WTC11 (cell line): ENCODE data around the gene KIF22.

Source experiments
- ATF2 ChIP-seq: sonication (generic); formaldehyde crosslinking; IDR thresholded peaks from 2 replicates; pipeline ENCODE4 v1.8.1; 2022; ENCODE audit warnings: low read depth, missing genetic modification reagents, borderline replicate concordance
- CTCF ChIP-seq: fragments of 200-600 bp; IDR thresholded peaks from 2 replicates; pipeline ENCODE4 v1.8.0; 2022; ENCODE audit warnings: antibody characterized with exemption
- ELF4 ChIP-seq: sonication (generic); formaldehyde crosslinking; IDR thresholded peaks from 2 replicates; pipeline ENCODE4 v1.8.1; 2022; ENCODE audit warnings: low read depth, mild to moderate bottlenecking, moderate library complexity, missing genetic modification reagents
- EMX1 ChIP-seq: fragments of 250-450 bp; sonication (Bioruptor Pico); IDR thresholded peaks from 2 replicates; pipeline ENCODE4 v1.8.0; 2021; ENCODE audit warnings: mild to moderate bottlenecking
- FOXJ3 ChIP-seq: sonication (generic); formaldehyde crosslinking; IDR thresholded peaks from 2 replicates; pipeline ENCODE4 v1.9.0; 2021; ENCODE audit warnings: missing genetic modification reagents, mild to moderate bottlenecking, borderline replicate concordance
- PRDM15 ChIP-seq: sonication (generic); formaldehyde crosslinking; IDR thresholded peaks from 2 replicates; pipeline ENCODE4 v1.8.0; 2022; ENCODE audit warnings: missing genetic modification reagents
- STAT6 ChIP-seq: sonication (generic); formaldehyde crosslinking; conservative IDR thresholded peaks from 2 replicates; pipeline ENCODE4 v1.8.1; 2023; ENCODE audit warnings: mild to moderate bottlenecking, low read depth, missing genetic modification reagents, moderate library complexity
- TEAD1 ChIP-seq: sonication (generic); formaldehyde crosslinking; IDR thresholded peaks from 2 replicates; pipeline ENCODE4 v1.8.0; 2022; ENCODE audit warnings: mild to moderate bottlenecking, missing genetic modification reagents
- USF1 ChIP-seq: sonication (generic); formaldehyde crosslinking; IDR thresholded peaks from 2 replicates; pipeline ENCODE4 v1.8.0; 2022; ENCODE audit warnings: mild to moderate bottlenecking, missing genetic modification reagents
- ZNF232 ChIP-seq: sonication (generic); formaldehyde crosslinking; IDR thresholded peaks from 2 replicates; pipeline ENCODE4 v1.8.0; 2022; ENCODE audit warnings: mild to moderate bottlenecking, missing genetic modification reagents
- ZNF532 ChIP-seq: fragments of 250-450 bp; sonication (Bioruptor Pico); IDR thresholded peaks from 2 replicates; pipeline ENCODE4 v1.9.0; 2021; ENCODE audit warnings: mild to moderate bottlenecking, borderline replicate concordance

- TF ChIP-seq ZNF532 (CRISPR knock-in tag) (no peak), ZNF232 (CRISPR knock-in tag) (no peak; the same call in 1 of the 2 replicates), STAT6 (CRISPR knock-in tag) (no peak), CTCF (no peak), TEAD1 (no peak), ATF2 (CRISPR knock-in tag) (no peak), FOXJ3 (CRISPR knock-in tag) (no peak), USF1 (CRISPR knock-in tag) (no peak), PRDM15 (CRISPR knock-in tag) (no peak), EMX1 (CRISPR knock-in tag) (no peak), ELF4 (no peak)
Observed at GRCh38 chr16:29808219-29808900, 17.8 kb downstream of the KIF22 start.
